Gastroesophageal sphincter (tissue), 4 donors: ENCODE results near the gene SZT2. TPM values are rescaled to one million over a fixed set of nuclear protein-coding genes. Genes with fewer than 3 reads are reported as not detected.

Experiments used
- ATAC-seq: fragments of 150-250 bp; one replicate; pipeline ENCODE4 v1.9.1; 2016; ENCODE audit warnings: mild to moderate bottlenecking, moderate library complexity
- H3K27ac ChIP-seq, 4 donors: fragments of 200-600 bp; sonication (generic) in 3 of 4; 1 replicate in 3 of 4; 2 replicates in 1 of 4; pipeline ENCODE4 v1.5.1; 2016 to 2019
- H3K27me3 ChIP-seq: fragments of 200-600 bp; sonication (generic); one replicate; pipeline ENCODE4 v1.5.1; 2019
- H3K36me3 ChIP-seq, 2 donors: fragments of 200-600 bp; sonication (generic); one replicate each; pipeline ENCODE4 v1.5.1; 2019; ENCODE audit warnings: control low read depth in 1 of 2
- H3K4me1 ChIP-seq, 3 donors: fragments of 200-600 bp; sonication (generic); 1 replicate in 2 of 3; 2 replicates in 1 of 3; pipeline ENCODE4 v1.5.1; 2016 to 2019; ENCODE audit warnings: control low read depth in 2 of 3
- H3K4me3 ChIP-seq, 2 donors: fragments of 200-600 bp; sonication (generic); one replicate each; pipeline ENCODE4 v1.5.1; 2019; ENCODE audit warnings: mild to moderate bottlenecking in 1 of 2, moderate library complexity in 1 of 2
- H3K9me3 ChIP-seq, 3 donors: fragments of 200-600 bp; sonication (generic); one replicate each; pipeline ENCODE4 v1.5.1; 2017 to 2019; ENCODE audit warnings: control low read depth in 2 of 3
- CTCF ChIP-seq, 4 experiments: fragments of 200-600 bp in 2 of 4; fragments of 450-650 bp in 2 of 4; sonication (generic) in 1 of 4; IDR thresholded peaks; one replicate each; pipeline ENCODE4 v1.5.1; 2017 to 2019; ENCODE audit warnings: antibody characterized with exemption in 4 of 4, mild to moderate bottlenecking in 2 of 4, moderate library complexity in 2 of 4
- EP300 ChIP-seq: sonication (generic); formaldehyde crosslinking; IDR thresholded peaks from one replicate; pipeline ENCODE4 v1.6.1; 2017; ENCODE audit warnings: antibody characterized with exemption, mild to moderate bottlenecking
- POLR2A ChIP-seq, 2 donors: fragments of 450-650 bp; IDR thresholded peaks; one replicate each; pipeline ENCODE4 v1.6.1; 2017; ENCODE audit warnings: antibody characterized with exemption in 2 of 2, mild to moderate bottlenecking in 2 of 2, moderate library complexity in 1 of 2
- POLR2AphosphoS5 ChIP-seq: sonication (generic); formaldehyde crosslinking; IDR thresholded peaks from one replicate; pipeline ENCODE4 v1.6.1; 2017; ENCODE audit warnings: antibody characterized with exemption
- WGBS, 2 donors: methylation state at CpG; one replicate each; pipeline ENCODE4 v1.1.5; 2018; ENCODE audit warnings: low coverage in 1 of 2; 5-methylcytosine and 5-hydroxymethylcytosine counted together
- total RNA-seq, 4 donors: library from RNA; depleted of rRNA; stranded (reverse); fragments of >200 nt; gene quantifications; one replicate each; pipeline ENCODE4 v1.1.0, GENCODE V29; 2016

The SZT2 gene
- total RNA-seq, 4 donors from 2014 or later: 13.1 to 40.0 (median 35.1) TPM

DNA sequence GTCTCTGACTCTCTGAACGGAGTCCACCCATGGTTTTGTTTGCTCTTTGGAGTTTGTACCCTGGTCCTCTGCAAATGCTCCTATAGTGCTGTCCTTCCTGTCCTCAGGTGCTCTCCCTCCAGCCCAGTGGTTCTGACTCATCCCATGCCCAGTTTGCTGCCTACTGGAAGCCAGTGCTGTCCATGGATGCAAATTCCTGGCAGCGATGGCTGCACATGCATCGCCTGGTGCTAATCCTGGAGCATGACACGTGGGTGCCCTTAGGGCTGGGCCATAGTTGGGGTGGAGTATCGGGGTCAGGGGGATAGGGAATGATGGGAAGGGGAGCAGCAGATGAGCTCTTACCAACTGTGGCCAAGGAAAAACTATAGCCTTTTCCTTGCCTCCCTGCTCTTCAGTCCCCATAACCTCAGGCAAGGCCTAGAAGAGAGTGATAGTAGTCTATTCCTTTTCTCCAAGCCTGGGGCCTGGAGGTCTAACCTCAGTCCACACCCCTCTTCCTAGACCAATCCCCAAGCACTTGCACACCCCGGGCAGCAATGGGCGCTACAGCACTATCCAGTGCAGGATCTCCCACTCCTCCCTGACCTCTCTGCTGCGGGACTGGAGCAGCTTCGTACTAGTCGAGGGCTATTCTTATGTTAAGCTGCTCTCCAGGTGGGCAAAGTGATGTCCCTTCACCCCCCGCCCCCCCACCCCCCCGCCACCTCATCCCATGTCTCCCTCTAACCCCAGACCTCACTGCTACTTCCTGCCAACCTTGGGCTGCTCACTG, 32.5 kb downstream of the SZT2 start:
- TF ChIP-seq POLR2AphosphoS5 (no peak), CTCF (IDR thresholded peaks at IDR 0.05) (no peak), EP300 (no peak), POLR2A (IDR thresholded peaks at IDR 0.05) (no peak)
- Histone ChIP-seq H3K4me1 (no peaks in the 10 kb centered on the region), H3K4me3 (no peak overlapping the region), H3K27me3 (no peaks in the 10 kb centered on the region), H3K27ac (no peak overlapping the region), H3K9me3 (no peaks in the 10 kb centered on the region), H3K36me3 (peaks cover 2 to 100% of the 10 kb centered on the region in 2 donors)
- no peak for ATAC-seq
- 82 to 90% methylated on average over 2 to 12 of the region's 12 CpGs for WGBS, 2 donors

GRCh38 chr1:43422995-43423671, 33.4 kb downstream of the SZT2 start:
- H3K4me1 ChIP-seq: no peaks in the 10 kb centered on the region
- H3K4me3 ChIP-seq: no peak overlapping the region
- H3K9me3 ChIP-seq: no peaks in the 10 kb centered on the region
- H3K36me3 ChIP-seq: peaks cover 2 to 100% of the 10 kb centered on the region in 2 donors
- no peaks in the 10 kb centered on the region for H3K27me3 ChIP-seq
- peak; percentile 8 for ATAC-seq
- WGBS, 2 donors: 88 to 96% methylated on average over 7 to 8 of the region's 16 CpGs
- TF ChIP-seq EP300: no peak
- TF ChIP-seq CTCF (IDR thresholded peaks at IDR 0.05): no peak
- no peak for TF ChIP-seq POLR2AphosphoS5
- no peak for TF ChIP-seq POLR2A (IDR thresholded peaks at IDR 0.05)
- H3K27ac ChIP-seq: no peak overlapping the region

DNA sequence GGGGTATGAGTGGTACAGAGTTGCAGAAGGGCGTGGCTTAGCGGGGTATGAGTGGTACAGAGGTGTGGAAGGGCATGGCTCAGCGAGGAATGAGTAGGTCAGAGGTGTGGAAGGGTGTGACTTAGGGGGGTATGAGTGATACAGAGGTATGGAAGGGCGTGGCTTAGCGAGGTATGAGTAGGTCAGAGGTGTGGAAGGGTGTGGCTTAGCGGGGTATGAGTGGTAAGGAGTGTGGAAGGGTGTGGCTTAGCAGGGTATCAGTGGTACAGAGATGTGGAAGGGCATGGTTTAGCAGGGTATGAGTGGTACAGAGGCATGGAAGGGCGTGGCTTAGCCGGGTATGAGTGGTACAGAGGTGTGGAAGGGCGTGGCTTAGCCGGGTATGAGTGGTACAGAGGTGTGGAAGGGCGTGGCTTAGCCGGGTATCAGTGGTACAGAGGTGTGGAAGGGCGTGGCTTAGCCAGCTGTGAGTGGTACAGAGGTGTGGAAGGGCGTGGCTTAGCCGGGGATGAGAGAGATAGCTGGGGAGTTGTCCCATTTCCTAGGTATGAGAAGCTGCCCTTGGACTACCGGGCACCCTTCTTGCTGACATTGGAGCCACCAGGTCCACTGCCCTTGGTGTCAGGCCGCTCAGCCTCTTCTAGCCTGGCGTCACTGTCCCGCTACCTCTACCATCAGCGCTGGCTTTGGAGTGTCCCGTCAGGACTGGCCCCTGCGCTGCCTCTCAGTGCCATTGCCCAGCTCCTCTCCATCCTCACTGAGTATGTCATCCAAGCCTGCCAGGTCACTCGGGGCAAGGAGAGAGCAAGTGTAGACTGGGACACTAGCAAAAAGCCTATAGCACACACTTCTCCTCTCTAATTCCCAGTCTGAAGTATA, 34.2 kb downstream of the SZT2 start:
- H3K27me3 ChIP-seq: no peaks in the 10 kb centered on the region
- TF ChIP-seq CTCF (IDR thresholded peaks at IDR 0.05) (no peak), POLR2AphosphoS5 (no peak), POLR2A (IDR thresholded peaks at IDR 0.05) (no peak), EP300 (no peak)
- peak; percentile 15 for ATAC-seq
- 89 to 92% methylated on average over 16 to 18 of the region's 23 CpGs for WGBS, 2 donors
- H3K4me1 ChIP-seq: no peaks in the 10 kb centered on the region
- H3K36me3 ChIP-seq: peaks cover 2 to 100% of the 10 kb centered on the region in 2 donors
- no peak overlapping the region for H3K27ac ChIP-seq
- no peak overlapping the region for H3K4me3 ChIP-seq
- H3K9me3 ChIP-seq: no peaks in the 10 kb centered on the region

GRCh38 chr1:43425045-43425444, 35.3 kb downstream of the SZT2 start:
- no peak for ATAC-seq
- peaks cover 2 to 100% of the 10 kb centered on the region in 2 donors for H3K36me3 ChIP-seq
- WGBS, 2 donors: 50 to 100% methylated on average over 1 to 2 of the region's 4 CpGs

More at GRCh38 chr1:43425045-43425444, 35.3 kb downstream of the SZT2 start:
- H3K27me3 ChIP-seq: no peaks in the 10 kb centered on the region
- H3K27ac ChIP-seq: no peak overlapping the region
- no peaks in the 10 kb centered on the region for H3K4me1 ChIP-seq
- TF ChIP-seq EP300 (no peak), POLR2A (IDR thresholded peaks at IDR 0.05) (no peak), CTCF (IDR thresholded peaks at IDR 0.05) (no peak), POLR2AphosphoS5 (no peak)
- no peak overlapping the region for H3K4me3 ChIP-seq
- H3K9me3 ChIP-seq: no peaks in the 10 kb centered on the region
